ENCODE results near the gene LYST. TPM values are rescaled to one million over a fixed set of nuclear protein-coding genes. Genes with fewer than 3 reads are reported as not detected.
"Not testable (repeated sequence)": the region's sequence is repeated elsewhere in the genome, so short reads cannot be mapped to it uniquely, and the experiment has no call there.

Gene LYST
- total and polyA plus RNA-seq, 4 donors = 4.1 to 63.3 (median 26.8) TPM

DNA sequence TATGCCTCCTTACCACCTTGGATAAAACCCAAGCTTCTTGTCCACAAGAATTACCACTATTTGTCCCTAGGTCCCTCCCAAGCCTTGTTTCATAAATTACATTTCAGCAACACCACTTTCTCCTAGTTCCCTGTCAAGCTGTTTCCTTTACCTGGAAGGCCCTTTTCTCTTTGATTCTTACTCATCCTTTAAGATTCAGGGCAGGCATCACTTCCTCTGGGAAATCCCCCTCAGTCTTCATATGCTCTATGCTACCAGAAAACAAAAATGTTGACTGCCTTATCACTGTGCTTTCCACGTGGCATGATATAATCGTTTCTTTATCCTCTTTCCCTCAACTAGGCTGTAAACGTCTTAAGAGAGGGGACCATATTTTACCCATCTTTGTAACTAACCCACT, 102.7 kb downstream of the LYST start:
- intact Hi-C loops (cut with DNase I) = no loop called here
- no peaks in the 10 kb centered on the region for H3K9me3 ChIP-seq (ENCODE audit: control insufficient read depth, low read length)
- no peak overlapping the region for H3K27ac ChIP-seq (ENCODE audit: low read depth in 1 of 2, low read length in 2 of 2)
- no peaks in the 10 kb centered on the region for H3K27me3 ChIP-seq (ENCODE audit: control insufficient read depth in 1 of 2, insufficient read depth in 2 of 2, low read length in 1 of 2)
- ATAC-seq (ENCODE audit: low FRiP score) (no peak), DNase-seq (no peak)
- H3K36me3 ChIP-seq (ENCODE audit: control insufficient read depth in 1 of 2, insufficient read depth in 2 of 2, low read length in 1 of 2) = peaks cover 0 to under 1% of the 10 kb centered on the region in 2 donors
- H3K4me3 ChIP-seq (ENCODE audit: low read length in 2 of 2) = no peak overlapping the region
- no peaks in the 10 kb centered on the region for H3K4me1 ChIP-seq (ENCODE audit: control insufficient read depth in 1 of 2, insufficient read depth in 2 of 2, low read length in 2 of 2)
- WGBS, 2 donors = 79 to 84% methylated on average over 3 of the region's 3 CpGs

GRCh38 chr1:235759336-235759735, 107.4 kb downstream of the LYST start:
- Histone ChIP-seq H3K36me3 (ENCODE audit: control insufficient read depth in 1 of 2, insufficient read depth in 2 of 2, low read length in 1 of 2) (peaks cover 0 to 2% of the 10 kb centered on the region in 2 donors), H3K27me3 (ENCODE audit: control insufficient read depth in 1 of 2, insufficient read depth in 2 of 2, low read length in 1 of 2) (no peaks in the 10 kb centered on the region), H3K27ac (ENCODE audit: low read depth in 1 of 2, low read length in 2 of 2) (no peak overlapping the region), H3K4me1 (ENCODE audit: control insufficient read depth in 1 of 2, insufficient read depth in 2 of 2, low read length in 2 of 2) (no peaks in the 10 kb centered on the region), H3K9me3 (ENCODE audit: control insufficient read depth, low read length) (no peaks in the 10 kb centered on the region), H3K4me3 (ENCODE audit: low read length in 2 of 2) (no peak overlapping the region)
- 96 to 97% methylated on average over 6 of the region's 6 CpGs for WGBS, 2 donors
- intact Hi-C loops (cut with DNase I) = no loop called here
- no peak for DNase-seq
- no peak for ATAC-seq (ENCODE audit: low FRiP score)

GRCh38 chr1:235758931-235759330, 107.8 kb downstream of the LYST start:
- Histone ChIP-seq H3K27me3 (ENCODE audit: control insufficient read depth in 1 of 2, insufficient read depth in 2 of 2, low read length in 1 of 2) (no peaks in the 10 kb centered on the region), H3K36me3 (ENCODE audit: control insufficient read depth in 1 of 2, insufficient read depth in 2 of 2, low read length in 1 of 2) (peaks cover 0 to 2% of the 10 kb centered on the region in 2 donors), H3K4me1 (ENCODE audit: control insufficient read depth in 1 of 2, insufficient read depth in 2 of 2, low read length in 2 of 2) (no peaks in the 10 kb centered on the region), H3K4me3 (ENCODE audit: low read length in 2 of 2) (no peak overlapping the region), H3K27ac (ENCODE audit: low read depth in 1 of 2, low read length in 2 of 2) (no peak overlapping the region), H3K9me3 (ENCODE audit: control insufficient read depth, low read length) (no peaks in the 10 kb centered on the region)
- WGBS, 2 donors = 73 to 79% methylated on average over 6 of the region's 6 CpGs
- intact Hi-C loops (cut with DNase I) = no loop called here
- DNase-seq (no peak), ATAC-seq (ENCODE audit: low FRiP score) (no peak)

DNA sequence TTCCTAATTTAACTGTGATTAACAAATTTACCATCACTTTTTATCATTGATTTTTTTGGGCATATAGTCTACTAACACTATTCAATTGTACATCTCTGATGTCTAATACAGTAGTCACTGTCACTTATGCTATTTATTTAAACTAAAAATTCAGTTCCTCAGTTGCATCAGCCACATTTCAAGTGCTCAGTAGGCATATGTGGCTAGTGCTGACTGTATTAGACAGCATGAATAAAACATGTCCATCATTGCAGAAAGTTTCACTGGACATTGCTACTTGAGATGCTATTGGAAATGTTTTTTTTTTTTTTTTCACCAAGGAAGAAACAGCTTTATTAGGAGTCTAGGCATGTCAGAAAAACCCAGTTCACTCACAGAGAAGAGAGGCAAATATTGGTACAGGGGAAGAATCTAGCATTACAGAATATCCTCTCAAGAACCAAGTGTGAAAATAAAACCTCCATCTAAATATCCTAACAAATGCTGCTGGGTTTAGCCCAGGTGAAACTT, 109.1 kb downstream of the LYST start:
- Histone ChIP-seq H3K27me3 (ENCODE audit: control insufficient read depth in 1 of 2, insufficient read depth in 2 of 2, low read length in 1 of 2) (no peaks in the 10 kb centered on the region), H3K27ac (ENCODE audit: low read depth in 1 of 2, low read length in 2 of 2) (no peak overlapping the region), H3K4me3 (ENCODE audit: low read length in 2 of 2) (no peak overlapping the region), H3K4me1 (ENCODE audit: control insufficient read depth in 1 of 2, insufficient read depth in 2 of 2, low read length in 2 of 2) (no peaks in the 10 kb centered on the region), H3K36me3 (ENCODE audit: control insufficient read depth in 1 of 2, insufficient read depth in 2 of 2, low read length in 1 of 2) (peaks cover 0 to 2% of the 10 kb centered on the region in 2 donors), H3K9me3 (ENCODE audit: control insufficient read depth, low read length) (no peaks in the 10 kb centered on the region)
- ATAC-seq (ENCODE audit: low FRiP score) (no peak), DNase-seq (no peak)
- intact Hi-C loops (cut with DNase I) = no loop called here

DNA sequence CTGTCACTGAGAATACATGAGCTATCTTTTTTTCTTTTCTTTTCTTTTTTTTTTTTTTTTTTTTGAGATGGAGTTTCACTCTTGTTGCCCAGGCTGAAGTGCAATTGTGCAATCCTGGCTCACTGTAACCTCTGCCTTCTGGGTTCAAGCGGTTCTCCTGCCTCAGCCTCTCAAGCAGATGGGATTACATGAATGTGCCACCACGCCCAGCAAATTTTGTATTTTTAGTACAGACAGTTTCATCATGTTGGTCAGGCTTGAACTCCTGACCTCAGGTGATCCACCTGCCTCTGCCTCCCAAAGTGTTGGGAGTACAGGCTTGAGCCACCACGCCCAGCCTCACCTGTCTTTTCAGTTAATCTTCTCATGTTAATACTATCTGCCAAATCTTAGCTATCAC, 112.5 kb downstream of the LYST start:
- ATAC-seq (ENCODE audit: low FRiP score); DNase-seq; intact Hi-C loops (cut with DNase I); H3K27ac ChIP-seq (ENCODE audit: low read depth in 1 of 2, low read length in 2 of 2); H3K27me3 ChIP-seq (ENCODE audit: control insufficient read depth in 1 of 2, insufficient read depth in 2 of 2, low read length in 1 of 2); H3K36me3 ChIP-seq (ENCODE audit: control insufficient read depth in 1 of 2, insufficient read depth in 2 of 2, low read length in 1 of 2); H3K9me3 ChIP-seq (ENCODE audit: control insufficient read depth, low read length); H3K4me3 ChIP-seq (ENCODE audit: low read length in 2 of 2); H3K4me1 ChIP-seq (ENCODE audit: control insufficient read depth in 1 of 2, insufficient read depth in 2 of 2, low read length in 2 of 2): not testable (repeated sequence)
- 95 to 96% methylated on average over 3 of the region's 3 CpGs for WGBS, 2 donors

DNA sequence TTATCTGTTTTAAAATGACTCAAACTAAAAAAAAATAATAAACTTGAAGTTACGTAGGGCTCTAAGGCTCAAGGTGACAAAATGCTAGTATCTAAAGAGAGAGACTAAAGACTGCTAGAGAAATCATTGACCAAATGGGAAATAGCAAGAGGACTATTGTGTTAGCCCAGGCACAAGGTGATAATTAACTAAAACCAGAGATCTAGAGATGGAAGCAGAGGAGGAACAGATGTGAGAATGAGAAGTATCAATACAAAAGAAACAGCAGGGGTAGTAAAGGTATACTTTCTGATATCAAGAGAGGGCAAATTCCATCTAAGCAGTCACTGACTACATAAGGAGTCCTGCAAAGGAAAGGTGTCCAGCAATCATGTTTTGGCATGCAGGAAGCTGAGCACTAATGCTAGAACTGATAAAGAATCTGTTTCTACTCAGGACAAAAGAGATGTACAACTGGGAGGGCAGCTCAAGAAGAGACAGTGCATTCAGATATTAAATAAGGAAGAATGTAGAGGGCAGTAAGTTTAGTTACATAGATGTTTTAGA, 116.9 kb downstream of the LYST start:
- ATAC-seq (ENCODE audit: low FRiP score) (no peak), DNase-seq (no peak)
- intact Hi-C loops (cut with DNase I) = no loop called here
- Histone ChIP-seq H3K27me3 (ENCODE audit: control insufficient read depth in 1 of 2, insufficient read depth in 2 of 2, low read length in 1 of 2) (no peaks in the 10 kb centered on the region), H3K27ac (ENCODE audit: low read depth in 1 of 2, low read length in 2 of 2) (no peak overlapping the region), H3K36me3 (ENCODE audit: control insufficient read depth in 1 of 2, insufficient read depth in 2 of 2, low read length in 1 of 2) (peaks cover 2% of the 10 kb centered on the region in 2 donors), H3K9me3 (ENCODE audit: control insufficient read depth, low read length) (no peaks in the 10 kb centered on the region), H3K4me3 (ENCODE audit: low read length in 2 of 2) (no peak overlapping the region), H3K4me1 (ENCODE audit: control insufficient read depth in 1 of 2, insufficient read depth in 2 of 2, low read length in 2 of 2) (no peaks in the 10 kb centered on the region)
- 80 to 83% methylated on average over 1 of the region's 1 CpG for whole genome bisulfite sequencing, 2 donors

DNA sequence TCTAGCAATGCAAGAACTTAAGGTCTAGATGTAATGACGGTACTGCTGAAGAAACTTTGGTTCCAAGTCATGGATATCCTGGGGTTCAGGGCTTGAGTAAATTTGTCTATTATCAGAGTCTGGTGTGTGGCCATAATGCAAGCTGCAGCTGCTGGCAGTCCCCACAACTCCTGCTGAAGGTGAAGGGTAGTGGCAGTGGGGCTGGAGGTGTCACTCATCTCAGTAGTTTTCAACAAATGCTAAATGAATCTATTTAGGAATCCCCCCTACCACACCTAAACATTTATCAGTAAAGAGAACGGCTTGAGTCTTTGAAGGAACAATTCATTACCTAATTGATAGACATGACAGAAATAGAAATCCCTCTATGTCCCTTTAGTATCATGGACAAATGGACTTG, 118.0 kb downstream of the LYST start:
- Histone ChIP-seq H3K36me3 (ENCODE audit: control insufficient read depth in 1 of 2, insufficient read depth in 2 of 2, low read length in 1 of 2) (peaks cover 2% of the 10 kb centered on the region in 2 donors), H3K27me3 (ENCODE audit: control insufficient read depth in 1 of 2, insufficient read depth in 2 of 2, low read length in 1 of 2) (no peaks in the 10 kb centered on the region), H3K9me3 (ENCODE audit: control insufficient read depth, low read length) (no peaks in the 10 kb centered on the region), H3K4me1 (ENCODE audit: control insufficient read depth in 1 of 2, insufficient read depth in 2 of 2, low read length in 2 of 2) (no peaks in the 10 kb centered on the region), H3K27ac (ENCODE audit: low read depth in 1 of 2, low read length in 2 of 2) (no peak overlapping the region), H3K4me3 (ENCODE audit: low read length in 2 of 2) (no peak overlapping the region)
- ATAC-seq (ENCODE audit: low FRiP score) (no peak), DNase-seq (no peak)
- intact Hi-C loops (cut with DNase I) = no loop called here
- 84% methylated on average over 2 of the region's 2 CpGs for WGBS, 2 donors

DNA sequence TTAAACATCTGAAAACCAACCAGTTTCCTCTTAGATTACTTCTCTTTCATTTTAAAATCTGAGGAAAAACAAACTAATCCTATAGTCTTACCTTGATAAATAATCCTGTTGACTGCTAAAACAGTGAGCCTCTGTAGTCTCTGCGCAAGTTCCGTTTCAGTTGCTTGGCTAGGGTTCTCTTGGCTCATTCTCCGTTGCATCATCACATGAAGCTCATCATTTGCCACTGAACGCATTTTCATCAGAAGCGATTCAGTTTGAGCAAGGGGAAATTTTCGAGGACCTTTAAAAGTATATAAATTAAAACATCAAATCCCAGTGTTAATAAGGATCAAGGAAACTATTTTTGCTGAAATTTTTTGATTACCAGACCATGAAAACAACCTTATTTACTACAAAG, 120.5 kb downstream of the LYST start:
- 93 to 95% methylated on average over 6 of the region's 6 CpGs for WGBS, 2 donors
- H3K4me1 ChIP-seq (ENCODE audit: control insufficient read depth in 1 of 2, insufficient read depth in 2 of 2, low read length in 2 of 2) = no peaks in the 10 kb centered on the region
- no peaks in the 10 kb centered on the region for H3K9me3 ChIP-seq (ENCODE audit: control insufficient read depth, low read length)
- intact Hi-C loops (cut with DNase I) = no loop called here
- DNase-seq (no peak), ATAC-seq (ENCODE audit: low FRiP score) (no peak)
- H3K4me3 ChIP-seq (ENCODE audit: low read length in 2 of 2) = no peak overlapping the region
- no peaks in the 10 kb centered on the region for H3K27me3 ChIP-seq (ENCODE audit: control insufficient read depth in 1 of 2, insufficient read depth in 2 of 2, low read length in 1 of 2)
- H3K36me3 ChIP-seq (ENCODE audit: control insufficient read depth in 1 of 2, insufficient read depth in 2 of 2, low read length in 1 of 2) = peaks cover 2% of the 10 kb centered on the region in 2 donors
- no peak overlapping the region for H3K27ac ChIP-seq (ENCODE audit: low read depth in 1 of 2, low read length in 2 of 2)

GRCh38 chr1:235745503-235746136, 121.1 kb downstream of the LYST start:
- no peak for ATAC-seq (ENCODE audit: low FRiP score)
- H3K27me3 ChIP-seq (ENCODE audit: control insufficient read depth in 1 of 2, insufficient read depth in 2 of 2, low read length in 1 of 2) = no peaks in the 10 kb centered on the region
- 62 to 69% methylated on average over 4 of the region's 4 CpGs for WGBS, 2 donors
- H3K36me3 ChIP-seq (ENCODE audit: control insufficient read depth in 1 of 2, insufficient read depth in 2 of 2, low read length in 1 of 2) = peaks cover 2% of the 10 kb centered on the region in 2 donors
- no peaks in the 10 kb centered on the region for H3K9me3 ChIP-seq (ENCODE audit: control insufficient read depth, low read length)
- H3K4me1 ChIP-seq (ENCODE audit: control insufficient read depth in 1 of 2, insufficient read depth in 2 of 2, low read length in 2 of 2) = no peaks in the 10 kb centered on the region
- H3K27ac ChIP-seq (ENCODE audit: low read depth in 1 of 2, low read length in 2 of 2) = no peak overlapping the region
- DNase-seq = no peak
- intact Hi-C loops (cut with DNase I) = no loop called here
- H3K4me3 ChIP-seq (ENCODE audit: low read length in 2 of 2) = no peak overlapping the region
